Body of pancreas (tissue), 4 donors: ENCODE measurements around the gene PRAME. TPM values are rescaled to one million over a fixed set of nuclear protein-coding genes. Genes with fewer than 3 reads are reported as not detected.
"Not testable (repeated sequence)": the region's sequence is repeated elsewhere in the genome, so short reads cannot be mapped to it uniquely, and the experiment has no call there.

Source experiments
- ATAC-seq: fragments of 150-250 bp; one replicate; pipeline ENCODE4 v1.9.1; 2016
- DNase-seq, 4 donors: peaks; one replicate each; pipeline ENCODE4 v3.0.0-alpha.2; 2019
- H3K27ac ChIP-seq, 4 donors: fragments of 200-600 bp; sonication (generic); 1 replicate in 3 of 4; 2 replicates in 1 of 4; pipeline versions ENCODE4 v1.5.1 to v1.6.1; 2016 to 2019; ENCODE audit warnings: mild to moderate bottlenecking in 1 of 4, mixed read lengths in 1 of 4, moderate library complexity in 1 of 4
- H3K27me3 ChIP-seq, 2 donors: fragments of 200-600 bp; sonication (generic); one replicate each; pipeline ENCODE4 v1.6.0; 2016; ENCODE audit warnings: mild to moderate bottlenecking in 1 of 2
- H3K36me3 ChIP-seq, 2 donors: fragments of 200-600 bp; sonication (generic); replicated peaks in 1 of 2; 2 replicates each; pipeline ENCODE4 v1.5.1; 2016; ENCODE audit warnings: low read depth in 2 of 2; ENCODE audit not compliant: insufficient read depth in 1 of 2
- H3K4me1 ChIP-seq: fragments of 200-600 bp; sonication (generic); one replicate; pipeline ENCODE4 v1.6.0; 2016
- H3K4me3 ChIP-seq, 2 donors: fragments of 200-600 bp; sonication (generic); 1 replicate in 1 of 2; 2 replicates in 1 of 2; pipeline ENCODE4 v1.5.1; 2016 to 2019
- H3K9me3 ChIP-seq, 3 donors: fragments of 200-600 bp; sonication (generic); 1 replicate in 2 of 3; 2 replicates in 1 of 3; pipeline ENCODE4 v1.5.1; 2016
- CTCF ChIP-seq, 7 experiments: fragments of 450-650 bp in 4 of 7; fragments of 200-600 bp in 3 of 7; sonication (generic) in 3 of 7; IDR thresholded peaks; one replicate each; pipeline ENCODE4 v1.5.1; 2016 to 2019; ENCODE audit warnings: antibody characterized with exemption in 7 of 7
- POLR2A ChIP-seq, 3 donors: fragments of 450-650 bp; IDR thresholded peaks; one replicate each; pipeline ENCODE4 v1.6.1; 2016; ENCODE audit warnings: antibody characterized with exemption in 3 of 3, mild to moderate bottlenecking in 2 of 3
- WGBS, 2 donors: methylation state at CpG; one replicate each; pipeline ENCODE4 v1.1.5; 2017; 5-methylcytosine and 5-hydroxymethylcytosine counted together
- intact Hi-C: fragments of 100-400 bp; cut with DNase I; formaldehyde crosslinking; loops from one replicate; pipeline ENCODE4 v1.15.1; 2023
- total RNA-seq, 2 donors: library from RNA; depleted of rRNA; stranded (reverse); fragments of >200 nt; gene quantifications; one replicate each; pipeline ENCODE4 v1.1.0, GENCODE V29; 2016

The PRAME gene
- total RNA-seq, 2 donors from 2014 or later, result not detected

GRCh38 chr22:22519591-22519990 lies 39.5 kb downstream of the PRAME start:
- no peak for TF ChIP-seq CTCF (IDR thresholded peaks at IDR 0.05)
- no peak for TF ChIP-seq POLR2A (IDR thresholded peaks at IDR 0.05)
- Histone ChIP-seq H3K4me1 (no peaks in the 10 kb centered on the region), H3K27ac (no peak overlapping the region), H3K27me3 (no peaks in the 10 kb centered on the region), H3K36me3 (no peaks in the 10 kb centered on the region), H3K9me3 (no peaks in the 10 kb centered on the region), H3K4me3 (no peak overlapping the region)
- WGBS, 2 donors, result 46% methylated on average over 5 of the region's 5 CpGs
- ATAC-seq (no peak), DNase-seq (no peak)
- intact Hi-C loops, result no loop called here

GRCh38 chr22:22516992-22517391 lies 42.1 kb downstream of the PRAME start:
- ATAC-seq (no peak), DNase-seq (no peak)
- no peak for TF ChIP-seq POLR2A (IDR thresholded peaks at IDR 0.05)
- Histone ChIP-seq H3K4me3 (no peak overlapping the region), H3K4me1 (no peaks in the 10 kb centered on the region), H3K27me3 (no peaks in the 10 kb centered on the region), H3K27ac (no peak overlapping the region), H3K36me3 (no peaks in the 10 kb centered on the region), H3K9me3 (no peaks in the 10 kb centered on the region)
- WGBS, 2 donors, result 46 to 59% methylated on average over 4 of the region's 4 CpGs
- intact Hi-C loops, result no loop called here

GRCh38 chr22:22515890-22516289 lies 43.2 kb downstream of the PRAME start:
- intact Hi-C loops, result no loop called here
- DNase-seq, result no peak
- Histone ChIP-seq H3K4me3 (no peak overlapping the region), H3K27me3 (no peaks in the 10 kb centered on the region), H3K9me3 (no peaks in the 10 kb centered on the region), H3K27ac (no peak overlapping the region), H3K36me3 (no peaks in the 10 kb centered on the region), H3K4me1 (no peaks in the 10 kb centered on the region)
- no peak for ATAC-seq
- TF ChIP-seq CTCF (IDR thresholded peaks at IDR 0.05) (no peak), POLR2A (IDR thresholded peaks at IDR 0.05) (no peak)

GRCh38 chr22:22514431-22514830 lies 44.6 kb downstream of the PRAME start:
- H3K4me3 ChIP-seq, intact Hi-C loops, DNase-seq, H3K9me3 ChIP-seq, H3K27ac ChIP-seq, H3K36me3 ChIP-seq, H3K27me3 ChIP-seq, H3K4me1 ChIP-seq, ATAC-seq: not testable (repeated sequence)
- WGBS, 2 donors, result 34 to 39% methylated on average over 8 of the region's 8 CpGs

GRCh38 chr22:22513619-22514018 lies 45.4 kb downstream of the PRAME start:
- Histone ChIP-seq H3K4me3 (no peak overlapping the region), H3K36me3 (no peaks in the 10 kb centered on the region), H3K27ac (no peak overlapping the region), H3K27me3 (no peaks in the 10 kb centered on the region), H3K4me1 (no peaks in the 10 kb centered on the region), H3K9me3 (peaks cover 0 to 5% (median 0%) of the 10 kb centered on the region in 3 donors)
- no peak for TF ChIP-seq POLR2A (IDR thresholded peaks at IDR 0.05)
- TF ChIP-seq CTCF (IDR thresholded peaks at IDR 0.05), result no peak
- ATAC-seq (no peak), DNase-seq (no peak)
- WGBS, 2 donors, result 75 to 81% methylated on average over 2 of the region's 2 CpGs
- intact Hi-C loops, result no loop called here

- no peaks in the 10 kb centered on the region for H3K36me3 ChIP-seq
- H3K9me3 ChIP-seq, result peaks cover 0 to 5% (median 0%) of the 10 kb centered on the region in 3 donors
- DNase-seq, result no peak
- no peak overlapping the region for H3K27ac ChIP-seq
- H3K4me3 ChIP-seq, result no peak overlapping the region
- intact Hi-C loops, result no loop called here
- 53 to 60% methylated on average over 5 of the region's 5 CpGs for WGBS, 2 donors
- peaks cover 2% of the 10 kb centered on the region for H3K4me1 ChIP-seq
- H3K27me3 ChIP-seq, result no peaks in the 10 kb centered on the region
- no peak for TF ChIP-seq POLR2A (IDR thresholded peaks at IDR 0.05)
- TF ChIP-seq CTCF (IDR thresholded peaks at IDR 0.05), result no peak
- no peak for ATAC-seq
Observed at GRCh38 chr22:22512951-22513350, 46.1 kb downstream of the PRAME start.

- H3K4me1 ChIP-seq, intact Hi-C loops, H3K27ac ChIP-seq, ATAC-seq, H3K36me3 ChIP-seq, DNase-seq, H3K4me3 ChIP-seq, H3K27me3 ChIP-seq, H3K9me3 ChIP-seq: not testable (repeated sequence)
- WGBS, 2 donors, result 89 to 94% methylated on average over 7 of the region's 7 CpGs
Observed at GRCh38 chr22:22510833-22511232, 48.2 kb downstream of the PRAME start.

GRCh38 chr22:22509912-22510311 lies 49.2 kb downstream of the PRAME start:
- H3K9me3 ChIP-seq, H3K4me1 ChIP-seq, H3K4me3 ChIP-seq, H3K36me3 ChIP-seq, DNase-seq, H3K27me3 ChIP-seq, ATAC-seq, intact Hi-C loops, H3K27ac ChIP-seq: not testable (repeated sequence)
- WGBS, 2 donors, result 88 to 92% methylated on average over 6 of the region's 6 CpGs
